ENCODE results near the gene XRN1.
"Not testable (repeated sequence)": the region's sequence is repeated elsewhere in the genome, so short reads cannot be mapped to it uniquely, and the experiment has no call there.

The XRN1 gene

DNA sequence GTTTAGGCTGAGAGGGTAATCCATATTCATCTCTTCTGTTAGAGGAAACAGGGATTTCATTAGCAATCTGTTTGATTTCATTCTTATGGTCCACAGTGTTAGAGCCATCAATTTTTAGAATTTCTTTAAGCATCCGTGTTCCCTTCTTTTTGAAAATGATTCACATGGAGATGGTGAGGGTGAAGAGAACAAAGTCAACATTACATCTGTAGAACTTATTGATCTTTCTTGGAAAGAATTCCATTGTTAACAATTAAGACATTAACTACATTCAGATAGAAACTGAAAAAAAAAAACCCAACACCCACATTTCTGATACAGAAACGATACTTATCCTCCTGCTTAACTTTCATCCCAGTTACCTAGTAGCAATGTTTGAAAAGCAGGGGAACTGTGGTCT lies 115.4 kb downstream of the XRN1 start:
- Histone ChIP-seq H3K9me3 (ENCODE audit: control insufficient read depth, insufficient read depth, low read length) (no peaks in the 10 kb centered on the region; the same call in 1 of the 2 replicates), H3K4me1 (ENCODE audit: insufficient read depth, low read length) (no peaks in the 10 kb centered on the region), H3K36me3 (ENCODE audit: insufficient read depth, low read length) (no peaks in the 10 kb centered on the region), H3K9ac (ENCODE audit: low read depth, low read length) (no peak overlapping the region)

DNA sequence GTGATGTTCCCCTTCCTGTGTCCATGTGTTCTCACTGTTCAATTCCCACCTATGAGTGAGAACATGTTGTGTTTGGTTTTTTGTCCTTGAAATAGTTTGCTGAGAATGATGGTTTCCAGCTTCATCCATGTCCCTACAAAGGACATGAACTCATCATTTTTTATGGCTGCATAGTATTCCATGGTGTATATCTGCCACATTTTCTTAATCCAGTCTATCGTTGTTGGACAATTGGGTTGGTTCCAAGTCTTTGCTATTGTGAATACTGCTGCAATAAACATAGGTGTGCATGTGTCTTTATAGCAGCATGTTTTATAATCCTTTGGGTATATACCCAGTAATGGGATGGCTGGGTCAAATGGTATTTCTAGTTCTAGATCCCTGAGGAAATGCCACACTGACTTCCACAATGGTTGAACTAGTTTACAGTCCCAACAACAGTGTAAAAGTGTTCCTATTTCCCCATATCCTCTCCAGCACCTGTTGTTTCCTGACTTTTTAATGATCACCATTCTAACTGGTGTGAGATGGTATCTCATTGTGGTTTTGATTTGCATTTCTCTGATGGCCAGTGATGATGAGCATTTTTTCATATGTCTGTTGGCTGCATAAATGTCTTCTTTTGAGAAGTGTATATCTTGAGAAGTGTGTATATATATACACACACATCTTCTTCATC lies 123.4 kb downstream of the XRN1 start:
- not testable (repeated sequence) for H3K9ac ChIP-seq (ENCODE audit: low read depth, low read length); H3K4me1 ChIP-seq (ENCODE audit: insufficient read depth, low read length); H3K9me3 ChIP-seq (ENCODE audit: control insufficient read depth, insufficient read depth, low read length); H3K36me3 ChIP-seq (ENCODE audit: insufficient read depth, low read length)

DNA sequence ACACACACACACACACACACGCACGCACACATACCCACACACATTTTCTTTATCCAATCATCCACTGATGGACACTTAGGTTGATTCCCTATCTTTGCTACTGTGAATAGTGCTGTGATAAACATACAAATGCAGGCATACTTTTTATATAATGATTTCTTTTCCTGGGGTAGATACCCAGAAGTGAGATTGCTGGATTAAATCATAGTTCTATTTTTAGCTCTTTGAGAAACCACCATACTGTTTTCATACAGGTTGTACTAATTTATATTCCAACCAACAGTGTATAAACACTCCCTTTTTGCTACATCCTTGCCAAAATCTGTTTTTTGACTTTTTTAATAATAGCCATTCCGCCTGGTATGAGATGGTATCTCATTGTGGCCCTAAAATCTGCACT lies 127.9 kb downstream of the XRN1 start:
- Histone ChIP-seq H3K9me3 (ENCODE audit: control insufficient read depth, insufficient read depth, low read length) (no peaks in the 10 kb centered on the region), H3K4me1 (ENCODE audit: insufficient read depth, low read length) (no peaks in the 10 kb centered on the region), H3K36me3 (ENCODE audit: insufficient read depth, low read length) (peaks cover 3% of the 10 kb centered on the region; the same call in 1 of the 2 replicates), H3K9ac (ENCODE audit: low read depth, low read length) (no peak overlapping the region)

DNA sequence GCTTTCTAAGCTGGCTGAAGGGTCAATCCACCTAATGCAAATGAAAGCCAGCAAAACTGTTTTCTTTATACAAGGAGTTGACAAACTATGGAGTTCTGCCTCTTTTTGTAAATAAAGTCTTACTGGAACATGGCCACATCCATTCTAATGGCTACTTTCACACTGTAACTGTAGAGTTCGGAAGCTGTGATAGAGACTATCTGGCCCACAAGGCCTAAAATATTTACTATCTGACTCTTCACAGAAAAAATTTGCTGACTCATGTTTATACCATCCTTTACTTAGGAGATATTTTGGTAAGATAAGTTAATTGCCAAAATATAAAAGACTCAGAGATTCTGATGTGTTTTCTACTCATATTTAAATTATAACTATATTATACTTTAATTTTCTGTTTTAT lies 128.7 kb downstream of the XRN1 start:
- H3K36me3 ChIP-seq (ENCODE audit: insufficient read depth, low read length): peaks cover 3% of the 10 kb centered on the region; the same call in 1 of the 2 replicates
- no peaks in the 10 kb centered on the region for H3K9me3 ChIP-seq (ENCODE audit: control insufficient read depth, insufficient read depth, low read length)

DNA sequence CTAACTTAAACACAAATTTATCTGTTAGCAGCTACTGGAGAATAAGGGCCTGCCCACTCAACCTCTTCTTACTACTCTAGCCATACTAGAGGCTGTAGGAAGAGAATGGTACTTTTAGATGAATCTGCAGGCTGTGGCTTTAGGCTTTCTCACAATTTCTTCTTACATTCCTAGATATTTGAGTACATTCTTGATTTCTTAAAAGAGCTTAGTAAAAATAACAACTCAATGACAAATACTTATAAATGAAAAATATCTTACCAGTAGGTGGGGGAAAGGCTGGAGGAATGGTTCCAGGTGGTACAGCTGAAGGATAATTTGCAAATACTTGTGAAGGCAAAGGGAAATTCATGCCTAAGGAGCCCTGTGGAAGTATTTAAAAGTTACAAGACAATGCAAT lies 129.5 kb downstream of the XRN1 start:
- peaks cover 3% of the 10 kb centered on the region; the same call in 1 of the 2 replicates for H3K36me3 ChIP-seq (ENCODE audit: insufficient read depth, low read length)
- H3K9me3 ChIP-seq (ENCODE audit: control insufficient read depth, insufficient read depth, low read length): no peaks in the 10 kb centered on the region
- H3K9ac ChIP-seq (ENCODE audit: low read depth, low read length): no peak overlapping the region
- H3K4me1 ChIP-seq (ENCODE audit: insufficient read depth, low read length): no peaks in the 10 kb centered on the region

More for the DNA sequence above, 128.7 kb downstream of the XRN1 start:
- Histone ChIP-seq H3K9ac (ENCODE audit: low read depth, low read length) (no peak overlapping the region), H3K4me1 (ENCODE audit: insufficient read depth, low read length) (no peaks in the 10 kb centered on the region)

DNA sequence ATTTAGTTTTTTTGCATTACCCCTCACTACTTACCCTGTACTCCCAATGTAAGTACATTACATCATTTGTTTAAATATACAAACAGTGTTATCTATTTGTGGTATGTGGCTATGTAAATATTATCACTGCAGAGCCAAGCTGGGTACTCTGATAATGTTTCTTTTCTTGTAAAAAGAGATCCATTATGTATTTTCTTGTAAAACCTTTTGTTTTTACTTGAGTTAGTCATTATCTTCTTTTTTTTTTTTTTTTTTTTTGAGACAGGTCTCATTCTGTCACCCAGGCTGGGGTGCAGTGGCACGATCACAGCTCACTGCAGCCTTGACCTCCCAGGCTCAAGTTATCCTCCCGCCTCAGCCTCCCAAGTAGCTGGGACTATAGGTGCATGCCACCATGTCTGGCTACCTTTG lies 131.9 kb downstream of the XRN1 start:
- not testable (repeated sequence) for H3K9ac ChIP-seq (ENCODE audit: low read depth, low read length); H3K36me3 ChIP-seq (ENCODE audit: insufficient read depth, low read length); H3K9me3 ChIP-seq (ENCODE audit: control insufficient read depth, insufficient read depth, low read length); H3K4me1 ChIP-seq (ENCODE audit: insufficient read depth, low read length)

DNA sequence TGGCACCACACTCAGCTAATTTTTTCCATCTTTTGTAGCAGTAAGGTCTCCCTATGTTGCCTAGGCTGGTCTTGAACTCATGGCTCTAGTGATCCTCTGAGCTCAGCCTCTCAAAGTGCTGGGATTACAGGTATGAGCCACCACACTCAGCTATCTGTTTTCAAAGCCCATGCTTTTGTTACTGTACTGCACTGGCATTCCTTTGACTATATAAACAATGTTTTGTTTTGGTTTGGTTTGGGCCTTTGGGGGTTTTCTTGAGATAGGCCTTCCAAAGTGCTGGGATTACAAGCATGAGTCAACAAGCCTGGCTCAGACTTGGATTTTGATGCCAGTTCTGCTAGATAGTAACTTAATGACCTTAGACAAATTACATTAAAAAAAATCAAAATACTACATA lies 132.8 kb downstream of the XRN1 start:
- Histone ChIP-seq H3K36me3 (ENCODE audit: insufficient read depth, low read length) (peaks cover 9% of the 10 kb centered on the region; the same call in 1 of the 2 replicates), H3K9ac (ENCODE audit: low read depth, low read length) (no peak overlapping the region), H3K4me1 (ENCODE audit: insufficient read depth, low read length) (no peaks in the 10 kb centered on the region), H3K9me3 (ENCODE audit: control insufficient read depth, insufficient read depth, low read length) (no peaks in the 10 kb centered on the region)

DNA sequence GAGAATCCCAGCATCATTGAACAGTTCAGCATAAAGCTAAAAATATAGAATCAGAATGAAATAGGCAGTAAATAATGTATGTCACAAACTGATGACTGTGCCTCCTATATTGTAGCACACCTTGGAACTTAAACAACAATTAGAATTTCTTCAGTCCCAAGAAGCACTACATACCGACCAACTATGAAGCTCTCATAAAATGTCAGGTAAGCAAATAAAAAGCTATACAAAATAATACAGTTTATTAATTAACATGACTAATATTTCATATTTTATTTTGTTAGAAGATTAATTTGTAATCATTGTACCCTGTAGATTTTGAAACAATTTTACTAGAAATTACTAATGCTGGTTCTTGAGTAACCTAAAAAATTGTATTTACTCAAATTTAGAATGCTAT lies 137.4 kb downstream of the XRN1 start:
- no peaks in the 10 kb centered on the region for H3K4me1 ChIP-seq (ENCODE audit: insufficient read depth, low read length)
- 0 out of 2 replicates have a peak, but pooled peaks cover 6% of the 10 kb centered on the region for H3K36me3 ChIP-seq (ENCODE audit: insufficient read depth, low read length)
- no peak overlapping the region for H3K9ac ChIP-seq (ENCODE audit: low read depth, low read length)
- H3K9me3 ChIP-seq (ENCODE audit: control insufficient read depth, insufficient read depth, low read length): no peaks in the 10 kb centered on the region

DNA sequence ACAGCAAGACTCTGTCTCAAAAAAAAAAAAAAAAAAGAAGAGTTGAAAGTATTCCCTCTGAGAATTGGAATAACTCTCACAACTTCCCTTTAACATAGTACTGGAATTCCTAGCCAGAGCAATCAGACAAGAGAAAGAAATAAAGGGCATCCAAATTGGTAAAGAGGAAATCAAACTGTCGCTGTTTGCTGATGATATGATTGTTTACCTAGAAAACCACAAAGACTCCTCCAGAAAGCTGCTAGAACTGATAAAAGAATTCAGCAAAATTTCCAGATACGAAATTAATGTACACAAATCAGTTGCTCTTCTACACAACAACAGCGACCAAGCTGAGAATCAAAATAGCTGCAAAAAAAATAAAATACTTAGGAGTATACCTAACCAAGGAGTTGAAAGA lies 145.0 kb downstream of the XRN1 start:
- H3K9ac ChIP-seq (ENCODE audit: low read depth, low read length); H3K4me1 ChIP-seq (ENCODE audit: insufficient read depth, low read length); H3K36me3 ChIP-seq (ENCODE audit: insufficient read depth, low read length); H3K9me3 ChIP-seq (ENCODE audit: control insufficient read depth, insufficient read depth, low read length): not testable (repeated sequence)

DNA sequence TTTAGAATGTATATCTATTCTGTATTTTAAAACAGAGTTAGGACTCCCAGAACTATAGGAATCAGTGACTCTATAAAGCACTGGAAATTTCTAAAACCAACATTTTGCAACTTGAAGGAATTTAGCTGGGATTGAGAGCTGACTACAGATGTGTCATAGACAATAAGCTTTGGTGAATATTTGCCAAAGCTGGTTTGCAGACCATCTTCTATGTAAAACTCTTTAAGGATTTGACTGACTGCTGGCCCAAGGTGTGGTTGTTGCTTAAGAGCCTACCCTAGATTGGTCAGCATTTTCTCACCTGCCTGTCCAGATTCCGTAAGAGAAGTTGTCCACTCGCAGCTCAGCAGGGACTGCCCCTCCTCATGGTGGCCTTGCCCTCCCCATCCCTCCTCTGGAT lies 149.2 kb downstream of the XRN1 start:
- H3K9me3 ChIP-seq (ENCODE audit: control insufficient read depth, insufficient read depth, low read length): no peaks in the 10 kb centered on the region
- H3K9ac ChIP-seq (ENCODE audit: low read depth, low read length): no peak overlapping the region
- no peaks in the 10 kb centered on the region for H3K36me3 ChIP-seq (ENCODE audit: insufficient read depth, low read length)
- H3K4me1 ChIP-seq (ENCODE audit: insufficient read depth, low read length): no peaks in the 10 kb centered on the region

DNA sequence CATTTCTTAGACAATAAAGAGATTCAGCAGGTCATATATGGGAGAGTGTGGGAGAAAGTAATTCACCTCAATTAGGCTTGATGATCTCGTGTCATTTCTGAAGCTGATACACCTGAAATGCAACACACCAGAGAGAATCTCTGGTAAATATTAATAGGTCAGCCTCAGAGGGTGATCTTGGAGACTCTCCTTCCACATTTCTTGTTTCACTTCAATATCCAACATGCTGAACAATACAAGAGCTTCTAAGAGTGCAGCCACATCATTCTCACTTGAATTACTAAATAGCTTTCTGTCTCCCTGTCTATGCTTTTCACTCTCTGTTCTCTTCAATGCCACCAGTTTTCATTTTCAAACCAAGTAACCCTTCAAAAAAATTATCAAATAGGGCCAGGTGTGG lies 151.3 kb downstream of the XRN1 start:
- Histone ChIP-seq H3K4me1 (ENCODE audit: insufficient read depth, low read length) (no peaks in the 10 kb centered on the region), H3K9ac (ENCODE audit: low read depth, low read length) (no peak overlapping the region), H3K36me3 (ENCODE audit: insufficient read depth, low read length) (no peaks in the 10 kb centered on the region), H3K9me3 (ENCODE audit: control insufficient read depth, insufficient read depth, low read length) (no peaks in the 10 kb centered on the region)

DNA sequence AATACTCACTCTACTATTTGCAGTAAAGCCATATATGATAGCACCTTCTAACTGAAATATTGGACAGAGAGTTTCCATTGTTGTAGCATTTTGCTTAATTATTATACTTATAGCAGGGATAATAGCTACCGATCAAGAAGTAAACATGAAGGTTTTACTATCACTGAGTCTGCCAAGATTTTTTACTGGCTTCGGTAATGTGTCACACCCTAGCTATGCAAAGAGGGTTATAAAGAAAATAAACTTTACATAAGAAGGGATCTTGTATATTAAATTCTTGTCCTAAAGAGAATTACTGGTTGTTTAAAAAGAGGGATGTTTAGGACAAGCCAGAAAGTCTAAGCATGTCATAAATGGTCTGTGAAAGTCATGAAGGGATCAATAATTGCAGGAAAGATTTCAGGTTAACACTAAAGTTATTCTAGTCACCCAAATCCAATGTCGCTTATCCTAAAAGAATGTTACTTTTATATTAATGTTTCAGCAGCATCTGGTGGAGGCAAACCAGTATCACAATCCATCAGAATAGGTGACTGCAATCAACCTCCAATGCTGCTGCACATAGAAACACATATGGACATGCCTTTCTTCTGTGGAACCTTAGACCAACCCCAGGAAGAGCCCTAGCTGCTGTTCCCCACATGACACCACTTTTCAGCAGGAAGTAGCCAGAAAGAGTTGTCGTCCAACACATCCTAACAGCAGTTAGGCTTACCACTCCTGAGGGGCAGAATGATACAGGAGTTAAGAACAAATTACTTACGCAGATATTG lies 159.8 kb downstream of the XRN1 start:
- Histone ChIP-seq H3K9ac (ENCODE audit: low read depth, low read length) (no peak overlapping the region), H3K9me3 (ENCODE audit: control insufficient read depth, insufficient read depth, low read length) (peaks cover 30% of the 10 kb centered on the region), H3K36me3 (ENCODE audit: insufficient read depth, low read length) (no peaks in the 10 kb centered on the region), H3K4me1 (ENCODE audit: insufficient read depth, low read length) (no peaks in the 10 kb centered on the region)

DNA sequence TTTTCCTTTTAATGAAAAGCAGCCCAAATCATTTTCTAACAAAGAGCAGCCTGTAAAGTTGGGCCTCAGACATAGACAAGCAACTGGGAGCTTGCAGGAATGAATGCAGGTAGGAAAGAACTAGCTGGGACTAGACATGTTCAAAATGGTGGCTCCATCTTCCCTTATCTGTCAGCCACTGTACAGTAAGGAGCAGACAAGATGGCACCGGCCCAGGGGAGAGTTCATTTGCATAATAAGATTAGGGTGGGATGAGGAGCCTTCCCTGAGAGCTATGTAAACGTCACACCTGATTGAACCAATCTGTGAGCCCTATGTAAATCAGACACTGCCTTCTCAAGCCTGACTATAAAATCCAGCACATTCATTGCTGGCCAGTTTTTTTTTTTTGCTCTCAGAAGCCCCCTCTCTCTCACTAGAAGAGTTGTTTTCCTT lies 162.7 kb downstream of the XRN1 start:
- Histone ChIP-seq H3K9ac (ENCODE audit: low read depth, low read length) (no peak overlapping the region), H3K4me1 (ENCODE audit: insufficient read depth, low read length) (no peaks in the 10 kb centered on the region), H3K9me3 (ENCODE audit: control insufficient read depth, insufficient read depth, low read length) (peaks cover 30% of the 10 kb centered on the region), H3K36me3 (ENCODE audit: insufficient read depth, low read length) (no peaks in the 10 kb centered on the region)

DNA sequence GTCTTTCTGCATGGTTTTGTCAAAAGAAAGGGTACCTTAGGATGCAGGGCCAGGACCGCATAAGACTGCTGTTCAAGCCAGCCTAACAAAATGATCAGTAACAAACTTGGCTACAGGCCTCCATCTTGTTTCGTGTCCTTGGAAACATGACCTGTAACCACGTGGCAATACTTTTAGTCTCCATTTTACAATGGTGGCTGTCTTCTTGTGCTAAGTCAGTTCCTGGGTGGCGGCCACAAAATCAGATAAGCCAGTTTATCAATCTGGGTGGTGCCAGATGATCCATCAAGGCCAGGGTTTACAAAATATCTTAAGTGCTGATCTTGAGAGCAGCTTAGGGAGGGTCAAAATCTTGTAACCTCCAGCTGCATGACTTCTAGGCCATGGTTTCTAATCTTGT lies 165.3 kb downstream of the XRN1 start:
- H3K9ac ChIP-seq (ENCODE audit: low read depth, low read length): no peak overlapping the region
- no peaks in the 10 kb centered on the region for H3K4me1 ChIP-seq (ENCODE audit: insufficient read depth, low read length)
- H3K9me3 ChIP-seq (ENCODE audit: control insufficient read depth, insufficient read depth, low read length): peaks cover 18% of the 10 kb centered on the region
- H3K36me3 ChIP-seq (ENCODE audit: insufficient read depth, low read length): no peaks in the 10 kb centered on the region

DNA sequence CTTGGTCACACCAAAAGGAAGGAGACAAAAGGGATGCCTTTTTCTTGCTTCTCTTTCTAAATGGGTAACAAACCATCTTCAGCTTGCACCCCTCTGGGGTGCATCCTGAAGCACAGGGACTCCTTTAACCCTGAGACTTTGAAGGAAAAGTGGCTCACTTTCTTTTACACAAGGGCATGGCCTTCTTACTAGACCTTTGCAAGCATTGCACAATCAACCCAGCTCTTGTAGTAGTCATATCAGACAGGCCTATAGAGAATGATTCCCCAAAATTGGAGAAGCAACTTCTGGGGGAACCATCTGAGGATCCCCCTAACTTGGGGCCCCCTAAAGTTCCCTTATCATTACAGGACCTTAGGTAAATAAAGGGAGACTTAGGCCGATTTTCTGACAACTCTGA lies 166.4 kb downstream of the XRN1 start:
- no peak overlapping the region for H3K9ac ChIP-seq (ENCODE audit: low read depth, low read length)
- H3K36me3 ChIP-seq (ENCODE audit: insufficient read depth, low read length): no peaks in the 10 kb centered on the region
- peaks cover 13% of the 10 kb centered on the region; the same call in 1 of the 2 replicates for H3K9me3 ChIP-seq (ENCODE audit: control insufficient read depth, insufficient read depth, low read length)
- H3K4me1 ChIP-seq (ENCODE audit: insufficient read depth, low read length): no peaks in the 10 kb centered on the region
